ENCODE data around the gene SYT2.

- no peak for TF ChIP-seq ARHGAP35 (IDR thresholded peaks at IDR 0.05; ENCODE audit: partially characterized antibody)
- TF ChIP-seq MXI1 (IDR thresholded peaks at IDR 0.05; ENCODE audit: low read depth, low read length) = no peak
These were observed 85.5 kb downstream of the SYT2 start for GRCh38 chr1:202624781-202625108.
